Parathyroid adenoma (tissue), 2 donors: Measurements from ENCODE around the gene SELENOP.
A peak's percentile ranks its signal among the peaks of the same experiment; 100 is the strongest.

ENCODE experiments used
- H2AFZ ChIP-seq: fragments of 300-600 bp; sonication (generic); one replicate; pipeline ENCODE4 v1.7.0; 2017; ENCODE audit warnings: antibody characterized with exemption, mild to moderate bottlenecking
- H3K27ac ChIP-seq: fragments of 300-600 bp; sonication (generic); one replicate; pipeline ENCODE4 v1.7.0; 2017
- H3K27me3 ChIP-seq: fragments of 300-600 bp; sonication (generic); one replicate; pipeline ENCODE4 v1.7.0; 2017; ENCODE audit warnings: low read length; ENCODE audit not compliant: control insufficient read depth, insufficient read depth
- H3K36me3 ChIP-seq: fragments of 300-600 bp; sonication (generic); one replicate; pipeline ENCODE4 v1.7.0; 2017; ENCODE audit warnings: low read length; ENCODE audit not compliant: control insufficient read depth, insufficient read depth
- H3K4me1 ChIP-seq: fragments of 300-600 bp; sonication (generic); one replicate; pipeline ENCODE4 v1.7.0; 2017; ENCODE audit warnings: control low read depth
- H3K4me2 ChIP-seq: fragments of 300-600 bp; sonication (generic); one replicate; pipeline ENCODE4 v1.7.0; 2017; ENCODE audit warnings: low read length
- H3K4me3 ChIP-seq: fragments of 300-600 bp; sonication (generic); one replicate; pipeline ENCODE4 v1.7.0; 2017; ENCODE audit warnings: low read depth, low read length
- H3K79me2 ChIP-seq: fragments of 300-600 bp; sonication (generic); one replicate; pipeline ENCODE4 v1.7.0; 2017; ENCODE audit warnings: control low read depth
- H3K9ac ChIP-seq: fragments of 300-600 bp; sonication (generic); one replicate; pipeline ENCODE4 v1.7.0; 2017; ENCODE audit warnings: mild to moderate bottlenecking
- H3K9me3 ChIP-seq: fragments of 300-600 bp; sonication (generic); one replicate; pipeline ENCODE4 v1.7.0; 2017; ENCODE audit warnings: low read length; ENCODE audit not compliant: control insufficient read depth
- TF ChIP-seq, protein P1 (sequence below): fragments of 300-600 bp; sonication (generic); IDR thresholded peaks from one replicate; pipeline ENCODE4 v1.7.0; 2017; ENCODE audit warnings: antibody characterized with exemption, mild to moderate bottlenecking
- donor health status: primary hyperparathyroidism.

Gene SELENOP, protein sequence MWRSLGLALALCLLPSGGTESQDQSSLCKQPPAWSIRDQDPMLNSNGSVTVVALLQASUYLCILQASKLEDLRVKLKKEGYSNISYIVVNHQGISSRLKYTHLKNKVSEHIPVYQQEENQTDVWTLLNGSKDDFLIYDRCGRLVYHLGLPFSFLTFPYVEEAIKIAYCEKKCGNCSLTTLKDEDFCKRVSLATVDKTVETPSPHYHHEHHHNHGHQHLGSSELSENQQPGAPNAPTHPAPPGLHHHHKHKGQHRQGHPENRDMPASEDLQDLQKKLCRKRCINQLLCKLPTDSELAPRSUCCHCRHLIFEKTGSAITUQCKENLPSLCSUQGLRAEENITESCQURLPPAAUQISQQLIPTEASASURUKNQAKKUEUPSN

DNA sequence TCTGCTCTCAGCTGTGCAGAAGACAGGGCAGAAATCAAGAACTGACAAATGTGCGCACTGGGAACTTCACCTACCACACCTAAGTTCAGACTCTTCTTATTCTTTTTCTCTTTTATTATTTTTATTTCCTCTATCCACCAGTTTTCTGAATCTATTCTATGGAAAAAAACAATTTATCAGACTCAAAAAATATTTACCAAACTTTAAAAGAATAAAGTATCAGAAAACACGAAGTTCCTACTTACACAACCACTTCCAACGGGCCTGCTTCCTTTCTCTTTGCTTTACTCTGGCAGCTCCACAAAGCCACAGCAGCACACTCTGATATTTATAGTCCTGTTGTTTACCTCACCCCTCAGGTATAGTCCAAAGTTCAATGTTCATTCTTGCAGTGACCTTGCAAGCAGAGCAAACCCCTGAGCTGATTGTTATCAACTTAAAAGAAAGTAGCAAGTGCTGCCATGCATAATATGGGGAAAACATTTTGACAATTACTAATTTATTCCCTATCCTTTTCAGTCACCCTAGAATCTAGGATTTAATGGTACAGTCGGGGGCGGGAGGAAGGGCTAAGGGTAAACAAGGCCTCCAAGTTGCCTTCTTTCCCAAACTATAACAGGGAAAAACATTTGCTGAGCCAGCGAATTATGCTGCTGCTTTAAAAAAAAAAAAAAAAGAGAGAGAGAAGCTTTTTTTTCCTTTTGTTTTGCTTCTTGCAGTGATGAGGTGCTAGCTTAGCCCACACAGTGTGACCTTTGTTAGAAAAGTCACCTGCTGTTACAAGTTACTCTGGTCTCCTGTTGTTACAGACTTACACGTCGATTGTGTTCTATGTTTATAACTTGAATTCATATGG lies at the start of gene SELENOP:
TSS of gene SELENOP (minus strand) at position 302 of the 856 bp plus-strand sequence. CDS start 3,539 bp downstream, outside the sequence.
- Histone ChIP-seq H3K9me3 (no peaks in the 10 kb centered on the region), H3K4me3 (peak within 1 kb of the TSS; percentile 70), H2AFZ (peak within 1 kb of the TSS; percentile 87), H3K9ac (peak within 1 kb of the TSS; percentile 55), H3K79me2 (peaks cover 10% of the 10 kb centered on the region), H3K4me2 (peak within 1 kb of the TSS; percentile 90), H3K27ac (peak within 1 kb of the TSS; percentile 95), H3K36me3 (no peaks in the 10 kb centered on the region), H3K27me3 (no peaks in the 10 kb centered on the region), H3K4me1 (peaks cover 7% of the 10 kb centered on the region)
- TF ChIP-seq, protein P1, sequence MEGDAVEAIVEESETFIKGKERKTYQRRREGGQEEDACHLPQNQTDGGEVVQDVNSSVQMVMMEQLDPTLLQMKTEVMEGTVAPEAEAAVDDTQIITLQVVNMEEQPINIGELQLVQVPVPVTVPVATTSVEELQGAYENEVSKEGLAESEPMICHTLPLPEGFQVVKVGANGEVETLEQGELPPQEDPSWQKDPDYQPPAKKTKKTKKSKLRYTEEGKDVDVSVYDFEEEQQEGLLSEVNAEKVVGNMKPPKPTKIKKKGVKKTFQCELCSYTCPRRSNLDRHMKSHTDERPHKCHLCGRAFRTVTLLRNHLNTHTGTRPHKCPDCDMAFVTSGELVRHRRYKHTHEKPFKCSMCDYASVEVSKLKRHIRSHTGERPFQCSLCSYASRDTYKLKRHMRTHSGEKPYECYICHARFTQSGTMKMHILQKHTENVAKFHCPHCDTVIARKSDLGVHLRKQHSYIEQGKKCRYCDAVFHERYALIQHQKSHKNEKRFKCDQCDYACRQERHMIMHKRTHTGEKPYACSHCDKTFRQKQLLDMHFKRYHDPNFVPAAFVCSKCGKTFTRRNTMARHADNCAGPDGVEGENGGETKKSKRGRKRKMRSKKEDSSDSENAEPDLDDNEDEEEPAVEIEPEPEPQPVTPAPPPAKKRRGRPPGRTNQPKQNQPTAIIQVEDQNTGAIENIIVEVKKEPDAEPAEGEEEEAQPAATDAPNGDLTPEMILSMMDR = no peak

DNA sequence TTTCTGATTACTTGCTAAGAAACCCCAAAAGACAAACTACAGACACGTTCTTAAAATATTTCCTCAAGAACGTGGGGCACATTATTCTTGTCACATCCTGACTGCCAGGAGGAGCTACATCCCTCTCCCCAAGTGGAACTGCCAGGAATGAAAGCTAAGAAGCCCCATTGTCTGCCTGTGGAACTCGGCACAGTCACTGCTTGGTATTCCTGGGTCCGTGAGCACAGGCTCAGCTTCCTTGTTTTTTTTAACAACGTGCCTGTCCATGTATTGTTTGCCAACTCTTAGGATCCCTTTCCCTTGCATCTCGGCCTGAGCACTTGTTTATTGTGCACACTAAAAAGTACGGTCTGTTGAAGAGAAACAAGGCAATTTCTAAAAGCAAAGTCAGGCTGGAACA lies 47.0 kb upstream of the SELENOP start:
- Histone ChIP-seq H3K36me3 (no peaks in the 10 kb centered on the region), H3K27me3 (no peaks in the 10 kb centered on the region), H3K79me2 (no peaks in the 10 kb centered on the region), H3K4me2 (no peak overlapping the region), H3K4me1 (no peaks in the 10 kb centered on the region), H3K9me3 (no peaks in the 10 kb centered on the region), H2AFZ (no peak overlapping the region), H3K9ac (no peak overlapping the region), H3K27ac (no peak overlapping the region), H3K4me3 (no peak overlapping the region)
- TF ChIP-seq, protein P1 = no peak

DNA sequence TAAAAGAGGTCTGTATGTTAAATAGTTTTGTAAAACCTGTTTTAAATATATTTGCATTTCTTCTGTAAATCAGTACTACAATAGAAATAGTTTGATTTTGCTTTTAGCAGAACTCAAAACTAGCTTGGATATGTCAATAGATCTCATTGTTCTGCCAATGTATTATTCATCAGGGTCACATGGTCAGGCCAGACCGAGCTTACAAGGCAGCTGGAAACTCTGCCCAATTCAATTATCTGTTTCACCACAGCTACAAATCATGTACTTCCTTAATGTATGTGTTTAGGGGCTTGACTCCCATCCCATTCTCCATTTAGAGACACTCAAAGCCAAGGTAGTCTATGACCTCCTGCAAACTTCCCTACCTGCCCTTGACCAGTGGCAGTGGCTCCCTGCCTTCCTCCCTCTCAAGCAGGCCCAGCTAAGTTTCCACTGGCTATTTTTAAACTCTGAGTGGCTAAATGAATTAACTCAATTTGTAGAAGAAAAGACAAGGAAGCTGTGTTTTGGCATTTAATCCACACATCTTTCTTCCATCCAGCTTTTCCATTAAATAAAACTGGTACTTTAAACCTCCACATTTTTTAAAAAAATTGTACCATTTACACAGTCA lies 46.4 kb upstream of the SELENOP start:
- Histone ChIP-seq H3K27ac (no peak overlapping the region), H3K4me3 (no peak overlapping the region)

DNA sequence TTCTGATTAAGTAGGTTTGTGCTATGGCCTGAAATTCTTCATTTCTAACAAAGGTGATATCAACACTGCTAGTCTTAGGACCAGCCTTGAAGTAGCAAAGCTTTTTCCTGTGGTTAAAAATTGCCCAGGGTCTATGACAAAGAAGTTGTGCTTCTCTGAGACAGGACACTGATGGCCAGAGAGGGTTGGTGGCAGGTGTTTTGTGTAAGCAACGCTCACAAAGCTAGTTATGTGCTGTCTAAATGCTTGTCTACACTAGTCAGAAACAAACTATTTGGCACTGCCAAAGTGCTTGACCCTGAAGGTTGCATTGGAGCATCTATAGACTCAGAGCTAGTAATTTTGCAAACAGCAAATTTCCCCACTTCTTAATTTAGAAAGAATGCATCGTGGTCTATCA lies 44.1 kb upstream of the SELENOP start:
- Histone ChIP-seq H3K79me2 (no peaks in the 10 kb centered on the region), H3K4me2 (no peak overlapping the region), H3K9me3 (no peaks in the 10 kb centered on the region), H3K27ac (no peak overlapping the region), H3K9ac (no peak overlapping the region), H3K27me3 (no peaks in the 10 kb centered on the region), H3K4me1 (no peaks in the 10 kb centered on the region), H3K4me3 (no peak overlapping the region), H2AFZ (no peak overlapping the region), H3K36me3 (no peaks in the 10 kb centered on the region)
- TF ChIP-seq, protein P1 = no peak

More for the DNA sequence above, 46.4 kb upstream of the SELENOP start:
- no peaks in the 10 kb centered on the region for H3K4me1 ChIP-seq
- H3K79me2 ChIP-seq = no peaks in the 10 kb centered on the region
- no peaks in the 10 kb centered on the region for H3K27me3 ChIP-seq
- no peak overlapping the region for H3K4me2 ChIP-seq
- H3K36me3 ChIP-seq = no peaks in the 10 kb centered on the region
- no peaks in the 10 kb centered on the region for H3K9me3 ChIP-seq
- TF ChIP-seq, protein P1 = no peak
- H3K9ac ChIP-seq = no peak overlapping the region
- H2AFZ ChIP-seq = no peak overlapping the region
